NK-92 (cell line): ENCODE results near the gene RBCK1.
"Not testable (repeated sequence)": the region's sequence is repeated elsewhere in the genome, so short reads cannot be mapped to it uniquely, and the experiment has no call there.

Experiments used
- DNase-seq: peaks from one replicate; lab custom pipeline; 2025; ENCODE audit not compliant: unreplicated experiment; lab: John Stamatoyannopoulos, UW

The RBCK1 gene

DNA sequence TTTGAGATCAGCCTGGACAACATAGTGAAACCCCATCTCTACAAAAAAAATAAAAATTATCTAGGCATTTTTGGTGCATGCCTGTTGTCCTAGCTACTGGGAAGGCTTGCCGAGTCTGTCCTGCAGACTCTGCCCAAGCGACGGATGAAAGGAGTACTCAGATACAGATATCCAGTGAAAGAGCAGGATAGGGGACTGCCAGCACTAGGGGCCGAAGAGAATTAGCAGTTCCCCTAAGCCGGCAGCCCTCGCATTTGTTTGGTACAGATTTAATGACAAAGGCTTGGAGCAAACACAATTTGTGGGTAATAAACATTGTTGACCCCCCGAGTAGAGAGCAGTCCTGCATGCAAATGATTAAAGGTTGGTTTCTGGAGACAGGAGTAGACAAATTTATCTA lies 59.7 kb downstream of the RBCK1 start:
- no peak for DNase-seq

DNA sequence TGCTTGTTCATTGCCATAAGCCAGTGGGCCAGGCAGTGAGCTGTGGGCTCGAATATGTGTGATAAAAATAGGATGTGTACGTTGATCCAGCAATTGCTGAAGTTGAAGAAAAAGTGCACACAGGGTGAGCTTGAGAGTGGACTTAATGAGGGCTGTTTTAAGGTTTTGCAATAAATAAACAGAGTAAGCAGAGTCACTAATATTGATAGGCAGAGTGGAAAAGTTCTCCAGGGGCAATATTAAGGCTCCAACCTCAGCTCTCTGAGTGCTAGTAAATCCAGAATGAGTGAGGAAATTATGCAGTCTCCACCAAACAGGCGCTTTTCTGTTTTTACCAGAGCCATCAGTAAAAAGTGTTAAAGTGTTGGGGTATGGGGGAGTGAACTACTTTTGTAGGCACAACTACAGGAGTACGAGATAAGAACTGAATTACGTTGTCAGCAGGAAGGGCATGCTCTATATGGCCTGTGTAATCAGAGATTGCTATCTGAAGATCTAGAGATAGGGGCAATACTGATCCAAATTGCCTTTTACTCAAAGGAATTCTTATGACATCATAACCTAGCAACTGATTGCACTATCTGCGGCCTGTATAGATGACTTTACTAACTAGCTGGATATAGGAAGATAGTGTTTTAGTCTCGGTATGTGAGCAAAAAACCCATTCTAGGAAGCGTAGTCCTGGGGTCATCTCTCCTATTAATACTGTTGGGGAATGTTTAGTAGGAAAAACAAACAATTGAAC lies 61.8 kb downstream of the RBCK1 start:
- no peak for DNase-seq

DNA sequence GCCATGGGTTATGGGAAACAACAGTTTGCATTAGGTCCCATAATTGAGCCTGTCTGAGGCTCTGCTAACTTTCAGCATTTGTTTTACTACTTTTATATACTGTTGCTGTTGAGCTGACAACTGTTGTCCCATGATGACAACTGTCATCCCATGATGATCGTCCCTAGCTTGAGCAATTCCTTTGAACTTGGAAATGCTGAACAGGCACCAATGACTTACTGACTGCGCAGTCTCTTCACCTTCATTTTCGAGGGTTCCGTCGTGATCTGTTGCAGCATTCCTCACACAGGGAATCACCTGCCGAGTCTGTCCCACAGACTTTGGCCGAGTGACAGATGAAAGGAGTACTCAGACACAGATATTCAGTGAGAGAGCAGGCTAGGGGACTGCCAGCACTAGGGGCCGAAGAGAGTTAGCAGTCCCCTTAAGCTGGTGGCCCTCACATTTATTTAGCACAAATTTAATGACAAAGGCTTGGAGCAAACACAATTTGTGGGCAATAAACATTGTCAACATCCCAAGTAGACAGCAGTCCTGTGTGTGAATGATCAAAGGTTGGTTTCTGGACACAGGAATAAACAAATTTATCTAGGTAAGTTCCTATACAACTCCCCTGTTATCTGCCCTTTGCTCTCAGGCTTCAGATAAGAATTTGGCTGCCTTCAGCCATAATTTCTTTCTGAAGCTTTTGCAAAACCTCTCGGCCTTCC lies 64.2 kb downstream of the RBCK1 start:
- DNase-seq: no peak

DNA sequence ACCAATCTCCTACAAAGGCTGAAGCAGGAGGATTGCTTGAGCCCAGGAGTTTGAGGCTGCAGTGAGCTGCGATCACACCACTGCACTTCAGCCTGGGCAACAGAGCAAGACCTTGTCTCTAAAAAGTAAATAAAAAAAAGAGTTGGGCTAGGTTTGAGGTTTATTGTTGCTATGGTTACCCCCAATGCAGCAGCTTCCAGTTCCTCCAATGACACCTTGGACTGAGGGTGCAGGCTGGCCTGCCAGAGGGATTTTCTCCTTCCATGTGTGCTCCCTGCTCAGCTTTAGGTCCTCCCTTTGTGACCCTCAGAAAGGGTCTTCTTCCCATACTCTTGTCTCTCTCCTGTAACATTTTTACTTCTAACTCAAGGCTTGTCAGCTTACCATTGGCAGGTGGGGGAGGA lies 64.8 kb downstream of the RBCK1 start:
- no peak for DNase-seq

DNA sequence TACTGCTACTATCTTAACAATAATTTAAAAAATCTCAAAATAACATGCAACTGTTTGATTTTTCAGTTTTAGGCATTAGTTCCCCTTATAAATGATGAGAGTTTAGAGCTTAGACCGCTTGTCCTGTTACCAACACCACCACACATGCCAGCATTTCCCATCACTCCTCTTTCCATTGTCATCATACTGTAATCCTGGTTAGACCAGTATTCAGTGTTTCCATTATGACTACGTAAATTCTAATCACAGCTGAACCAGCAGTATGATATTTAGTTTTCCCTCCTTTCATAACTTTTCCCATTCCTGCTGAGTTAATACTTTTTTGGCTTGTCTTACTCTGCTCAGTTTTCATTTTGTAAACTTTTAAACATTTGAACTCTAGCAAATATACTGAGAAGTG lies 66.5 kb downstream of the RBCK1 start:
- DNase-seq: no peak

DNA sequence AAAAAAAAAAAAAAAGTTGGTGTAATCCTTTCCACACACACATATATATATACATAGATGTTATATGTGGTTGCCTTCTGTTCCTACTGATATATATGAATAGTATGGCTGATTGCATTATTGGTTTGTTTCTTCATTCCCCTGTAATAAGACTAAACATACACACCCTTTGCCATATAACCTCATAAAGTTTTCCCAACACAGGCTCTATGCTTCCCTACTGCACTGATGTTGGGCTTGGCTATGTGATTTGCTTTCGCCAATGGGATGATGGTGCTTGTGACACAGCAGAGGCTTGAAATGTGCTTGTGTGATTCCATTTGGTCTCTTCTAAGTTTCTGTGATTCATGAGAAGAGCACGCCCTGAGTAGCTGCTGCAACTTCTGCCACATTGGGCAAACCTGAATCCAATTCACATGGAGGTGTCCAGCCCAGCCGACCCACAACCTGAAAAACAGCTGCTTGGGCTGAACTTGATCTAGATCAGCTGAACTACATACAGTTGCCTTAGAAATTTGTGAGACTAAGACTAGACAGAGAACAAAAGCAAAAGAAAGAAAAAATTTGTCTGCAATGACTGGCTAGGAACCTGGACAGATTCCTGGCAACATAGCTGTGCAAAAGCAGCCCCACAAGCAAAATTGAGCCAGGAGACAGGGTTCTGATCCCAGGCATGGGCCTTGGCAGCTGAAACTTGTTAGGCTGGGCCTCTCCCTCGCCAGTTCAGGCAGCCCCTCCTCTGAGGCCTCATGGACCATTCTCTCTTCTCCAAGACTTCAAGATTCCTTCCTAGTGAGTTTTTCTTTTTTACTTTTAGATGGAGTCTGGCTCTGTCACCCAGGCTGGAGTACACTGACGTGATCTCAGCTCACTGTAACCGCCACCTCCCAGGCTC lies 67.6 kb downstream of the RBCK1 start:
- no peak for DNase-seq

DNA sequence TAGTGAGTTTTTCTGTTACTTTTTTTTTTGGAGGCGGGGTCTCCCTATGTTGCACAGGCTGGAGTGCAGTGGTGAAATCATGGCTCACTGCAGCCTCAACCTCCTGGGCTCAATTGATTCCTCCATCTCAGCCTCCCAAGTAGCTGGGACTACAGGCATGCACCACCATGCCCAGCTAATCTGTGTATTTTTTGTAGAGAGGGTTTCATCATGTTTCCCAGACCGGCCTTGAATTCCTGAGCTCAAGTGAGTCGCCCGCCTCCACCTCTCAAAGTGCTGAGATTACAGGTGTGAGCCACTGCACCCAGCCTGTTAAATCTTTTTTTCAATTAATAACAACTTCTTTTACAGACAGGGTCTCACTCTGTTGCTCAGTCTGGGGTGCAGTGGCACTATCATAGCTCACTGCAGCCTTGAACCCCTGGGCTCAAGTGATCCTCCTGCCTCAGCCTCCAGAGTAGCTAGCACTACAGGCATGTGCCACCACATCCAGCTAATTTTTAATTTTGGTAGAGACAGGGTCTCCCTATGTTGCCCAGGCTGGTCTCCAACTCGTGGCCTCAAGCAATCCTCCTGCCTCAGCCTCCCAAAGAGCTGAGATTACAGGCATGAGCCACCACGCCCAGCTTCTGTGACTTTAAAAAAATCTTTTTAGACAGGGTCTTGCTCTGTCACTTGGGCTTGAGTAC lies 68.6 kb downstream of the RBCK1 start:
- not testable (repeated sequence) for DNase-seq

DNA sequence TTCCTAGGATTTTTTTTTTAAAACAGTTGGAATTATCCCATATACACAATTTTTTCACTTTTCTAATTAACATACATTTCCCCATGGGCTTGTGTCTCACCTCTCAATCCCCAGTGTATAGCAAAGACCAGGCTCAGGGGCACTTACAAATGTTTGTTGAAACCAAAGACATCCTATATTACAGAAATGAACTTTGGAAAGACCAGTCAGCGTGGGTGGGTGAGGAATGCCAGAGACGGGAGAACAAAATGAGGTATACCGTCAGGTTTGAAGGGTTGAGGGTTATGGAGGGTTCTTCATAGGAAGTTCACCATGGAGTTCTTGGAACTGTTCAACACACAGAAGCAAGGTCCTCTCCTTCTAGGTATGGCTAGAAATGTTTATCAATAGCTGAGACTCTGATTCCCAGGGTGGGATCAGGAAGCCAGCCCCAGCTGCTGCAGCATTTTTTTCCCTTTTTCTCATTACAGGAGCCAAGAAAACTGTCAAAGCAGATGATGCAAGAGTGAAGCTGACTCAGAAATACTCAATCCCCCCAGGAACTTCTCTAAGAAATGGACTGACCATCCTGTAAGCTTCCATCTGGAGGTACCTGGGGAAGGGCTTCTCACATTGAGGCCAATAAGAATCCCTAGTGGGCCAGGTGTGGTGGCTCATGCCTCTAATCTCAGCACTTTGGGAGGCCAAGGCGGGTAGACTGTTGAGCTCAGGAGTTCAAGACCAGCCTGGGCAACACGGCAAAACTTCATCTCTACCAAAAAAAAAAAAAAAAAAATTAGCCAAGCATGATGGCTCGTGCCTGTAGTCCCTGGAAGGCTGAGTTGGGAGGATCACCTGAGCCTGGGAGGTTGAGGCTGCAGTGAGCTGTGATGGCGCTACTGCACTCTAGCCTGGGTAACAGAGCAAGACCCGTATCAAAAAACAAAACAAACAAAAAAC lies 70.2 kb downstream of the RBCK1 start:
- DNase-seq: no peak

DNA sequence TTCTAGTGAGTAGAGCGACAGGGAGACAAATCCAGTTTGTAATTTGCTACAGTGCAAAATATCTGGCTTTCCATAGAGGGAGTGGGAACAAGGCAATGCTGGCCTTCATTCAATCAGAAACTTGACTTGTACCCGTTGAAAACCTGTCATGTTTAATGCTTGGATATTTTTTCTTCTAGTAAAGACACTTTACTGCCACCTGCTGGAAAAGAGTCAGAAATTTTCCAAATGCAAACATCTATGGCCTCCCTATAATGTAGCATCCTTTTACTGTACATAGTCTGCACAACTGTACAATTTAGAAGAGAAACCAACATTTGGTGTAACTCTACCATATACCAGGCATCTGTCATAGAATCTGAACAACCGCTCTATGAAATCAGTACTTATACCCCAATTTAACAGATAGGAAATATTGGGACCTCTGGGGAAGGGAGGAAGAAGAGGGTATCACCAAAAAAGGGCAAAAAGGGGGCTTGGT lies 70.9 kb downstream of the RBCK1 start:
- no peak for DNase-seq

DNA sequence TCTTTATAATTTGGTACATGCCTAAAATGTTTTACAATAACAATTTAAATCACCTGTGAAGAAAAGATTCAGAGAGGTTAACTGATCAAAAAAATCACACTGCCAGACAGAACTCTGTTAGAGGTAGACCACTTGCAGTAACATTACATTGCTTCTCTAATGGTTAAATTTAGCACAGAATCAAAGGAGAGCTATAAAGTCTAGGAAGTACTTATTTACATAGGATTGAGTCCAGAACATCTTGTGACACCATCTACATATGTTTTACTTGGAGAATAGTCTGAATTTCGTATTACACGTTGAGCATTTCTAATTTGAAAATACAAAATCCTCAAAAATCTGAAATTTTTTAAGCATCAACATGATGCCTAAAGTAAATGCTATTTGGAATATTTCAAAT lies 71.4 kb downstream of the RBCK1 start:
- no peak for DNase-seq

DNA sequence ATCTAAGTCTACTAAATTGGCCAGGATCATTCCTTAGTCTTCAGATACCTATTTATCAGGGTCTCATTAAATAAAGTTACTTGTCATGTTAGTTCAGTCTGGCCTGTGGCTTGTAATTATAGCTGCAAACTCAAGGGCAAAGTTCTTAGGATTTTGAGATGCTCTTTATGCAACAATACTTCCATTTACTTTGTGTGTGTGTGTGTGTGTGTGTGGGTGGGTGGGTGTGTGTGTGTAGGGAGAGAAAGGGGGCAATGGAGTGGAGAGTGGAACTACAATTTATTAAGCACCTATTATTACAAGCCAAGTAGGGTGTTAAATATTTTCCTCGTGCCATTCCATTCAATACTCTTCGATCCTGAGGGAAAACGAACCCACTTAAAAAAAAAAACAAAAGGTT lies 71.9 kb downstream of the RBCK1 start:
- DNase-seq: no peak

DNA sequence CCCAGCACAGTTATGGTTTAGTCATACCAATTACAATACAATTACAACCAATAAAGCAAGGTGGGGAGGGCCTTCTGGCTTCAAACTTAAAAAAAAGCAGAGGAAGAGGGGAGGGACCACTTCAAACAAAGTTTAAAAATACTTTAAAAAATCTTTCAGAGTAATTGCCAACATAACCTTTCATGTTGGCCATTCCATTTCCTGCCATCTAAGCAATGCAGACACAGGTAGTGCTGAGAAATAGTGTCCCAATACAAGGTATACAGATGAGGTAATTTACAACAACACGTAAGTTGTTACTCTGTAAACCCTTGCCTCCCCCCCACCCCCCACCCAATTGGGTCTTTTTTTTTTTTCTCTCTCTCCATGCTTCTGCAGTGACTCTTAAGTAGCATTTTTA lies 73.1 kb downstream of the RBCK1 start:
- no peak for DNase-seq
